Lung microvascular endothelial cell (primary cell): ENCODE data around the gene SMC2. TPM values are rescaled to one million over a fixed set of nuclear protein-coding genes. Genes with fewer than 3 reads are reported as not detected.
A peak's percentile ranks its signal among the peaks of the same experiment; 100 is the strongest.

Source experiments
- DNase-seq, 2 donors: peaks; one replicate each; pipeline versions ENCODE4 v3.0.0 to v3.0.0-alpha.2; 2010; ENCODE audit warnings: low read depth in 2 of 2
- total RNA-seq: library from RNA; depleted of rRNA; stranded (reverse); fragments of >200 nt; gene quantifications from 2 replicates; pipeline ENCODE4 v1.2.1, GENCODE V29; 2014

SMC2 gene
- total RNA-seq: 7.7 and 10.7 TPM in 2 replicates

DNA sequence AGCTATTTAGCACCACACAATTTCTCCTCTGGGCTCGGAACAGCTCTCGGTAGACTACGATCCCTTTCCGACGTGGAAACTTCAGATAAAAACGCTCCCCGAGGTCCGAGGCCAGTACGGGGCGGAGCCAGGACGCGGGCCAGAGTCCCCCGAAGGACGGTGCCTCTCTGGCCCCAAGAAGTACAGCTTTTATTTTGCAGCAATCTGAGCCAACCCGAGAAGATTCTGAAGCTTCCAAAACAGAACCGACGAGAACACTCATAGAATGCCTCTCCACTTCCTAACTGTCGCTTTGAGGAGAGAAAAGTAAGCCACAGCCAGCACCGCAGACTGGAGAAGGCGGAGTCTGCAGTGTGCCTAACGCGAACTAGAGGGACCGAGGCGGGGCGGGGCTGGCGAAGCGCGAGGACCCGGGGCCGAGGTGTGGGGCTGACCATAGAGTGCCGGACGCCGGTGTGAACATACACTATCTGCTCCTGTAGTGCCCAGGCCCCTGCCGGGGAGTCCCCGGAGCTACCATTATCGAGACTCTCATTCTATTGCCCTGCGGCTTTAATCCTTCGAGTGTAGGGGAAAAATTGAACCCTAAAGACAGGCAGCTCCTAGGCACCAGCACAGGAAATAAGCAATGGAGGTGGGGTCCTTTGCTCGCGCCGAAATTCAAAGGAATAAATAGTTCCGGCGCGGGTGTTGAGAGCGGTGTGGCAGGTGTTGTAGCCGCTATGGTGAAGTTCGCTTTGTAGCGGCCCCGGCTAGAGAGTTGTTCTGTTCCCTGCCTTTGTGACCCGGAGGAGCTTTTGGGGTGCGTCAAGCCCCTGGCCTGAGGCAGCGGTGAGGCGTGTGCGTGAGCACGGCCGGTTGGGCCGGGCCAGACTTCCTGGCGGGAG lies at the start of gene SMC2:
Gene SMC2, plus strand, starts transcription at position 663 of the 887 bp plus-strand sequence. CDS start 1,076 bp downstream, outside the sequence.
- DNase-seq: peak; percentile 90 to 94

DNA sequence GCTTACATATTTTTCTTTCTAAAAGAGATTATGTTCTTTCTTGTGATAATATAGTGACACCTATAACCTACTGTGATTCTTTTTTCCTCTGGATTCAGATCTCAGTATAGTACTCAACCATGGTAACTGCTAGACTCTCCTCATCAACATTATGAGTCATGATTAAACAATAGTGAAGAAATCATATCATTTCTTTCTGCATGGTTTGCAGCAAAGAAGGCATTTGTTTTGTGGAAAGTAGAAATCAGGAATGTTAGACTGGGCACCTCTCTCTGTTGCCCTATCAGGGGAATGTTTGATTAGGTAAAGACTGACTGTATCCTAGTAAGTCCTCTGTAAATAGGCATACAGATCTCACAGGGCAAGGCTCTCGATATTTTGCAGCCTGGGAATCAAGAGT lies 25.6 kb upstream of the SMC2 start:
- no peak for DNase-seq

- DNase-seq: no peak
These were observed 24.8 kb upstream of the SMC2 start for GRCh38 chr9:104069288-104069687.

DNA sequence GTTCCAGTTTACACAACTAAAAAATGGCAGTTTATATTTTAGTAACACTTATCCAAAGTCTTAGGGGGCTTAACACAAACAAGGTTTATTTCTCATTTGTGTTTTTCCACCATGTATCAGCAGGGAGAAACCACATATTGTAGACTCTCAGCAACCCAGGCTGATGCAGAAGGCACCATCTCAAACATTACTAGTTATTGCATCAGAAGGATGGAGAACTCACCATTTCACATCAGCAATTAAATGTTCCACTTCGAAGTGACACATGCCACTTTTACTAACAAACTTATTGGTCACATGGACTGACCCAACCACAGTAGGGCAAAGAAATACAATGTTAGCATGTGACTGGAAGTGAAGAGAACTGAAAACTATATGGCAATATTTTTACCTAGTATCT lies 22.5 kb upstream of the SMC2 start:
- DNase-seq: no peak

GRCh38 chr9:104073098-104073769 lies 20.9 kb upstream of the SMC2 start:
- no peak for DNase-seq

DNA sequence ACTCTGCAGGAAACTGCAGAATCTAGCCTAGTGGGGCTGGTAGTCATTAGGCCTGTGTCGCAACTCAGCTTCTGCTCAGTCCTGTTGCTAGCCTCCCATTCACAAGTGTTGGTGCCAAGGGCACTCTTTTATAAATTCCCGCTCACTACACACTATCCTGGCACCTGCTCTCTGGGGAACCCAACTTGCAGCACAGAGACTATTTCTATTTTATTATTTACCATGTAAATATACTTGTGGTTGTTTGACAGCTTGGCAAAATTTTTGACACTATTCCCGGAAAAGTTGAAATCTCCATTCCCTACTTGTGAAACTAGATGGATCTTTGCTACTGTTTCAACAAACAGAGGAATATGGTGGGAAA lies 20.4 kb upstream of the SMC2 start:
- no peak for DNase-seq

GRCh38 chr9:104074876-104075275 lies 19.2 kb upstream of the SMC2 start:
- DNase-seq: no peak

GRCh38 chr9:104075801-104076753 lies 18.0 kb upstream of the SMC2 start:
- DNase-seq: no peak

DNA sequence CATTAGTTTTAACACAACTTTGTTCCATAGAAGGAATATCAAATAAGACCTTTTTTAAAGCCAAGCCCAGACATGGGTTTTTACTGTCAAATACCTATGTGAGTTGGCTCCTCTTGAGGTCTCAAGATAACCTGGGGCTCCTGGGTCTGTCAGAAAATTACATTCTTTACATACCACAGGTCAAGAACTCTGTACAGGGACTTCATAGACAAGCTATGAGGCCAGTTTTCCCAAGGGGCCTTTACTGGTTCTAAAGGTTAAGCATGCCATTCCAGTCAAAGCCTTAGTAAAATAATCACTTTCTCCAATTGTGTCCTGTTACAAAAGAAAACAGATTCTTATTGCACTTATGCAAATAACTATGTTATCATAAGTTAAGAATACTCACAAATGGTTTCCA lies 15.5 kb upstream of the SMC2 start:
- no peak for DNase-seq

DNA sequence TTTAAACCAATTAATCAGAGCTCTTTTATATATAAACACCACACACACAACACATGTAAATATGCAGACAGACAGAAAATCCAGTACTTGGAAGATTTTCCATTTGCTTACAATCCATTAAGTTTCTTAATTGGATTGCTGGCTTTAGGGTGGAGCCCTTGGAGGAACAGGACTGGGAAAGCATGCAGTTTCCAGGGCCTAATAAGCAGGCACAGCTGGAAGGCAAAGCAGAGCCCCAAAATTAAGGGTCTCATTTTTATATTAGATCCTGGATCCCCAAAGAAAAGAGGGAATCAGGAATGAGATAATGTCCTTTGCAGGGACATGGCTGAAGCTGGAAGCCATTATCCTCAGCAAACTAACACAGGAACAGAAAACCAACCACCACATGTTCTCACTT lies 13.1 kb upstream of the SMC2 start:
- no peak for DNase-seq

DNA sequence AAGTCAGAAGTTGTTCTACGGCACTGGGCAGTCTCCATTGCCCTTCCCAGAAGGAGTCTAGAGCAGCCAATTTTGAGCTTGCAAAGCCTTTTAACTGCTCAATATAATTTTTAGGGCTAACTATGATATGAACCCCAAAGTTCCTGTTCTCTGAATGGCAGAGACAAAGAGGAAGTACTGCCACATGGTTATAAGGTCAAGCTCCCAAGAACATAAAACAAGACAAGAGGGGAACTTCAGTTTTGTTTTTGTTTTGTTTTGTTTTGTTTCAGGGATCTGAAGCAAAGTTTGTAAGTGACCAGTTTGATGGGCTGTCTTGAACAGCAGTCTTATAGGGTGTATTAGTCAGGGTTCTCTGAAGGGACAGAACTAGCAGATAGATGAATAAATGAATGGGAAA lies 11.9 kb upstream of the SMC2 start:
- no peak for DNase-seq

GRCh38 chr9:104085525-104085924 lies 8.6 kb upstream of the SMC2 start:
- DNase-seq: no peak

DNA sequence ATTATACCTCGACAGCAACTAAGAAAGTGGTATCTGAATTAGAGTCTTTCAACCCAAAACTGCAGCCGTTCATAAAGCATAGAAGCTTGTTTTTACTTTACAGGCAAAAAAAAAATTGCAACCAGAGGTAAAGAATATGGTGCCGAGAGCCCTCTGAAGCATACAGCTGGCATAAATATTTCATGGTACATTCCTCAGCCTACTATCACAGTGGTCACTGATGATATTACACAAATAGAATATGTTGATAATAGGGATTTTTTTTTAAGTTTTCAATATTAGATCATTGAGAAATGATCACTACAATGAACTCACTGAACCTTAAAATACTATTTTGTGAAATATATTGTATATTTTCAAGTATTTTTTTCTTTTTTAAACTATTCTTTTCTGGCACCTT lies 6.2 kb upstream of the SMC2 start:
- no peak for DNase-seq

GRCh38 chr9:104088416-104088815 lies 5.7 kb upstream of the SMC2 start:
- no peak for DNase-seq

DNA sequence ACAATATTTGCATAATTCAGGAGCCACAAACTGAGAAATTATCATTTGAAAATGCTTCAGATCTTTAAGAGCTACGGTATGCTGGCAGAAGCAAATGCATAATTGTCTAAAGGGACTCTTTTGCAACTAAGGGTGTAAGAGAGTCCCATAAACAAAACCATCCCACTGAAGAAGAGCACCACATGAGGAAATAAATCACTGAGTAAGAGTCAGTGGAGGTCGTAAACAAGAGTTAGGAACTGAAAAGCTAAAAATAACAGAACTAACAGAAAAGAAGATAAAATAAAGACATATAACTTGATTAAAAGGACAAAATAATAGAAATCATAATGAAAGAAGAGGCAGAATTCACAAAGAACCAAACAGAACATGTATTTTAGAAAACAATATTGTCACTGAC lies 3.5 kb upstream of the SMC2 start:
- DNase-seq: no peak

- no peak for DNase-seq
These were observed 3.0 kb upstream of the SMC2 start for GRCh38 chr9:104091116-104091515.

DNA sequence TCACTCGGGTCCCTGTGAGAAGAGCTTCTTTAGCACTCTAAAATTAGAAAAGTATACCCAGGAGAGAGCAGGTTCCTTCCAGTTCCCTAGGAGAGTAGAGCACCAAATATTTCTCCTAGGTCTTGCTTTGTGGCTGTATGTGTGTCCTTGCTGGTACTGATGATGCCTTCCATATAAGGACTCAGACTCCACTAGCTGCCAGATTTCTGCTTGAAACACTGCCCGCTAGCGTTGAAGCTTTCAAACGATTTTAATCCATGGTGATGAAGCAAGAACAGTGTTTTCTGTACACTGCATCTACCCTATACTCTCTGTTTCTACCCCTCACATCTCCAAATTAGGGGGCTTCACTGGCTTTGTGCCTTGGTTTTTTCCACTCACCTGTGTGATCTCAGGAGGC lies 2.4 kb upstream of the SMC2 start:
- peak in 1 of 2 donors; percentile 75 for DNase-seq

- no peak for DNase-seq
These were observed 1.9 kb upstream of the SMC2 start for GRCh38 chr9:104092192-104092591.

- DNase-seq: peak in 1 of 2 donors; percentile 19
These were observed 1.1 kb upstream of the SMC2 start for GRCh38 chr9:104092875-104093600.

GRCh38 chr9:104094534-104095015 lies 466 bp downstream of the SMC2 start:
- DNase-seq: no peak

- no peak for DNase-seq
These were observed 5.5 kb downstream of the SMC2 start for GRCh38 chr9:104099630-104100029.
